GM19455 (cell line): ENCODE data around the gene SV2B.
"Not testable (repeated sequence)": the region's sequence is repeated elsewhere in the genome, so short reads cannot be mapped to it uniquely, and the experiment has no call there.

ENCODE experiments used
- ATAC-seq: cut with Tn5 transposase; IDR thresholded peaks from one replicate; pipeline ENCODE4 v1.9.1; 2021; ENCODE audit not compliant: unreplicated experiment

Gene SV2B

GRCh38 chr15:91304210-91304609 lies 204.2 kb downstream of the SV2B start:
- ATAC-seq, result no peak

- no peak for ATAC-seq
Measured at GRCh38 chr15:91304786-91305185, 204.7 kb downstream of the SV2B start.

GRCh38 chr15:91306144-91306543 lies 206.1 kb downstream of the SV2B start:
- ATAC-seq, result no peak

GRCh38 chr15:91307601-91308000 lies 207.5 kb downstream of the SV2B start:
- no peak for ATAC-seq

GRCh38 chr15:91308199-91308598 lies 208.1 kb downstream of the SV2B start:
- ATAC-seq, result no peak

GRCh38 chr15:91308855-91309254 lies 208.8 kb downstream of the SV2B start:
- ATAC-seq, result no peak

GRCh38 chr15:91311986-91312385 lies 211.9 kb downstream of the SV2B start:
- ATAC-seq, result no peak

GRCh38 chr15:91316126-91316525 lies 216.1 kb downstream of the SV2B start:
- ATAC-seq, result no peak

- no peak for ATAC-seq
Measured at GRCh38 chr15:91318516-91318915, 218.5 kb downstream of the SV2B start.

- no peak for ATAC-seq
Measured at GRCh38 chr15:91318931-91319330, 218.9 kb downstream of the SV2B start.

GRCh38 chr15:91319371-91320059 lies 219.5 kb downstream of the SV2B start:
- ATAC-seq, result no peak

- ATAC-seq, result no peak
Measured at GRCh38 chr15:91320101-91320500, 220.0 kb downstream of the SV2B start.

GRCh38 chr15:91329914-91330313 lies 229.9 kb downstream of the SV2B start:
- ATAC-seq, result no peak

GRCh38 chr15:91331581-91331980 lies 231.5 kb downstream of the SV2B start:
- no peak for ATAC-seq

- no peak for ATAC-seq
Measured at GRCh38 chr15:91335702-91336101, 235.6 kb downstream of the SV2B start.

- ATAC-seq, result no peak
Measured at GRCh38 chr15:91336687-91337086, 236.6 kb downstream of the SV2B start.

GRCh38 chr15:91338766-91339165 lies 238.7 kb downstream of the SV2B start:
- no peak for ATAC-seq

- ATAC-seq, result no peak
Measured at GRCh38 chr15:91342097-91342496, 242.0 kb downstream of the SV2B start.

- not testable (repeated sequence) for ATAC-seq
Measured at GRCh38 chr15:91344912-91345311, 244.9 kb downstream of the SV2B start.

GRCh38 chr15:91345736-91346135 lies 245.7 kb downstream of the SV2B start:
- ATAC-seq, result no peak

- ATAC-seq, result no peak
Measured at GRCh38 chr15:91346259-91346658, 246.2 kb downstream of the SV2B start.

- no peak for ATAC-seq
Measured at GRCh38 chr15:91348752-91349500, 248.9 kb downstream of the SV2B start.
